ENCODE data around the gene C11orf21. TPM values are rescaled to one million over a fixed set of nuclear protein-coding genes. Genes with fewer than 3 reads are reported as not detected.

The C11orf21 gene
- total and polyA plus RNA-seq, 2 donors (not counting 1 experiment from before 2014, with no cell fraction given): under 0.01 TPM; not detected in 1

DNA sequence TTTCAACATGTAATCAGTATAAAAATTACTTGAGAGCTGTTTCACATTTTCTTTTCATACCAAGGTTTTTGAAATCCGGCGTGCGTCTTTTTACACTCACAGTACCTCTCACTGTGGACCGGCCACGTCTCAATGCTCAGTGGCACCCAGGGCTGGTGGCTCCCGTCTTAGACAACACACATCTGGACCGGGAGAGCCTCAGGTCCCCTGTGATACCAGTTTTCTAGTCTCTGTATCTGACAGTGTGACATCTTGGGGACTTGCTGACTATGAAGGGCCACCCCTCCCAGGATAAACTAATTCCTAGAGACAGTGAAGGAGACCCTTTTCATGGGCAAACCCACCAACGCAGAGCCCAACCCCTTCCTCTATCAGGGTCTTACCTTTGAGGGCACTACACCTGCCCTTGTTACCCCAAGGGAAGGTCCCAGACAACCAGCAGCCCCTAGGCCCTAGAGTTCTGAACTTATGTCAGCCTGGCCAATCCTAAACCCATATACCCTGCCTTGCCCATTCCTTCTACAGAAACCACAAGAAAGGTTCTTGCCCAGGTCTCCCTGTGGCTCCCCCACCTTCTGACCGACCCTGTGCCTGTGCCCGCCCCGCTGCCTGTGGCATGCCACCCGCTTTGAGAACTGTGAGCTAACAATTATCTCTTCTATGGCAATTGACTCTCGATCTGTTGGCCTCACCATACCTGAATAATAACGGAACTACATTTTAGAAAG is 25.3 kb downstream of the C11orf21 start:
- no peak for DNase-seq (ENCODE audit: low read depth in 2 of 2)
- Histone ChIP-seq H3K4me1 (ENCODE audit: control insufficient read depth, extremely low read depth, insufficient read depth, low read length) (no peaks in the 10 kb centered on the region), H3K36me3 (ENCODE audit: control insufficient read depth, insufficient read depth, low read length) (no peaks in the 10 kb centered on the region), H4K20me1 (ENCODE audit: control insufficient read depth, extremely low read depth, insufficient read depth, low read length) (no peaks in the 10 kb centered on the region), H3K4me3 (replicated peaks in 1 of 4; ENCODE audit: control extremely low read depth in 1 of 4, insufficient read depth in 1 of 4, low read depth in 3 of 4, low read length in 4 of 4) (no peak overlapping the region), H3K9ac (ENCODE audit: insufficient read depth, low read length) (no peak overlapping the region), H3K79me2 (ENCODE audit: control insufficient read depth, insufficient read depth, low read length) (no peaks in the 10 kb centered on the region), H3K9me3 (ENCODE audit: control insufficient read depth, insufficient read depth, low read depth, low read length) (no peaks in the 10 kb centered on the region), H3K4me2 (ENCODE audit: extremely low read depth, insufficient read depth, low read length) (no peak overlapping the region), H3K27me3 (ENCODE audit: control insufficient read depth, insufficient read depth, low read length) (no peaks in the 10 kb centered on the region), H2AFZ (ENCODE audit: low read length) (no peak overlapping the region), H3K27ac (ENCODE audit: insufficient read depth, low read length) (no peak overlapping the region)
- TF ChIP-seq EZH2 (IDR thresholded peaks at IDR 0.05; ENCODE audit: low read length, missing control alignments): no peak
- no peak for TF ChIP-seq CTCF (conservative IDR thresholded peaks at IDR 0.05 in 1 of 2, IDR thresholded peaks at IDR 0.05 in 1 of 2; ENCODE audit: low read depth in 1 of 2, low read length in 2 of 2)

- H3K9me3 ChIP-seq (ENCODE audit: control insufficient read depth, insufficient read depth, low read depth, low read length): no peaks in the 10 kb centered on the region
- no peaks in the 10 kb centered on the region for H3K36me3 ChIP-seq (ENCODE audit: control insufficient read depth, insufficient read depth, low read length)
- no peaks in the 10 kb centered on the region for H3K4me1 ChIP-seq (ENCODE audit: control insufficient read depth, extremely low read depth, insufficient read depth, low read length)
- H3K4me3 ChIP-seq (replicated peaks in 1 of 4; ENCODE audit: control extremely low read depth in 1 of 4, insufficient read depth in 1 of 4, low read depth in 3 of 4, low read length in 4 of 4): no peak overlapping the region
- H3K79me2 ChIP-seq (ENCODE audit: control insufficient read depth, insufficient read depth, low read length): no peaks in the 10 kb centered on the region
- H2AFZ ChIP-seq (ENCODE audit: low read length): no peak overlapping the region
- H3K27me3 ChIP-seq (ENCODE audit: control insufficient read depth, insufficient read depth, low read length): no peaks in the 10 kb centered on the region
- H3K9ac ChIP-seq (ENCODE audit: insufficient read depth, low read length): no peak overlapping the region
- TF ChIP-seq EZH2 (IDR thresholded peaks at IDR 0.05; ENCODE audit: low read length, missing control alignments): no peak
- no peak for TF ChIP-seq CTCF (conservative IDR thresholded peaks at IDR 0.05 in 1 of 2, IDR thresholded peaks at IDR 0.05 in 1 of 2; ENCODE audit: low read depth in 1 of 2, low read length in 2 of 2)
- H3K27ac ChIP-seq (ENCODE audit: insufficient read depth, low read length): no peak overlapping the region
- no peaks in the 10 kb centered on the region for H4K20me1 ChIP-seq (ENCODE audit: control insufficient read depth, extremely low read depth, insufficient read depth, low read length)
- H3K4me2 ChIP-seq (ENCODE audit: extremely low read depth, insufficient read depth, low read length): no peak overlapping the region
- DNase-seq (ENCODE audit: low read depth in 2 of 2): no peak
Measured at GRCh38 chr11:2275334-2276279, 26.1 kb downstream of the C11orf21 start.

DNA sequence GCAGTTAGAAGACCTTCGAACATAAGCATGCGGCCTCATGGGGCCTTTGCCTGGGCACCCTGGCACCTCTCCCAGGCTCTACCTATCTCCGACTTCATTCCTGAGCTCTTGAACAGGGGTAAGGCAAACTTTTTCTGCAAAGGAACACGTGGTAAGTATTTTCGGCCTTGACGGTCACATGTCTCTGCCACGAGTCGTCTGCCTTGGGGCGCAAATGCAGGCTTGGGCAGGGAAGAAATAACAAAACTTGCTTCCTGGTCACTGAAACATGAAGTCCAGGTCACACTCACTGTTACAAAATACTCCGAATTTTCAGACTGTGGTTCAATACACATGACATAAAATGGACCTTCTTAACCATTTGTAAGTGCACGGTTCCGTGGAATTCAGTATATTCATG is 27.9 kb downstream of the C11orf21 start:
- peaks cover 5% of the 10 kb centered on the region for H3K27me3 ChIP-seq (ENCODE audit: control insufficient read depth, insufficient read depth, low read length)
- no peak overlapping the region for H3K4me2 ChIP-seq (ENCODE audit: extremely low read depth, insufficient read depth, low read length)
- TF ChIP-seq CTCF (conservative IDR thresholded peaks at IDR 0.05 in 1 of 2, IDR thresholded peaks at IDR 0.05 in 1 of 2; ENCODE audit: low read depth in 1 of 2, low read length in 2 of 2): no peak
- no peak for TF ChIP-seq EZH2 (IDR thresholded peaks at IDR 0.05; ENCODE audit: low read length, missing control alignments)
- no peak overlapping the region for H3K4me3 ChIP-seq (replicated peaks in 1 of 4; ENCODE audit: control extremely low read depth in 1 of 4, insufficient read depth in 1 of 4, low read depth in 3 of 4, low read length in 4 of 4)
- H3K9ac ChIP-seq (ENCODE audit: insufficient read depth, low read length): no peak overlapping the region
- no peaks in the 10 kb centered on the region for H3K79me2 ChIP-seq (ENCODE audit: control insufficient read depth, insufficient read depth, low read length)
- H3K9me3 ChIP-seq (ENCODE audit: control insufficient read depth, insufficient read depth, low read depth, low read length): no peaks in the 10 kb centered on the region
- H4K20me1 ChIP-seq (ENCODE audit: control insufficient read depth, extremely low read depth, insufficient read depth, low read length): no peaks in the 10 kb centered on the region
- no peak overlapping the region for H3K27ac ChIP-seq (ENCODE audit: insufficient read depth, low read length)
- H3K36me3 ChIP-seq (ENCODE audit: control insufficient read depth, insufficient read depth, low read length): no peaks in the 10 kb centered on the region
- H2AFZ ChIP-seq (ENCODE audit: low read length): no peak overlapping the region
- no peaks in the 10 kb centered on the region for H3K4me1 ChIP-seq (ENCODE audit: control insufficient read depth, extremely low read depth, insufficient read depth, low read length)
- no peak for DNase-seq (ENCODE audit: low read depth in 2 of 2)
